Measurements from ENCODE around the gene CCRL2. TPM values are rescaled to one million over a fixed set of nuclear protein-coding genes. Genes with fewer than 3 reads are reported as not detected.
A peak's percentile ranks its signal among the peaks of the same experiment; 100 is the strongest.
"Not testable (repeated sequence)": the region's sequence is repeated elsewhere in the genome, so short reads cannot be mapped to it uniquely, and the experiment has no call there.

CCRL2 gene
- total RNA-seq, 2 experiments from 2014 or later = 10.1 to 11.2 TPM

DNA sequence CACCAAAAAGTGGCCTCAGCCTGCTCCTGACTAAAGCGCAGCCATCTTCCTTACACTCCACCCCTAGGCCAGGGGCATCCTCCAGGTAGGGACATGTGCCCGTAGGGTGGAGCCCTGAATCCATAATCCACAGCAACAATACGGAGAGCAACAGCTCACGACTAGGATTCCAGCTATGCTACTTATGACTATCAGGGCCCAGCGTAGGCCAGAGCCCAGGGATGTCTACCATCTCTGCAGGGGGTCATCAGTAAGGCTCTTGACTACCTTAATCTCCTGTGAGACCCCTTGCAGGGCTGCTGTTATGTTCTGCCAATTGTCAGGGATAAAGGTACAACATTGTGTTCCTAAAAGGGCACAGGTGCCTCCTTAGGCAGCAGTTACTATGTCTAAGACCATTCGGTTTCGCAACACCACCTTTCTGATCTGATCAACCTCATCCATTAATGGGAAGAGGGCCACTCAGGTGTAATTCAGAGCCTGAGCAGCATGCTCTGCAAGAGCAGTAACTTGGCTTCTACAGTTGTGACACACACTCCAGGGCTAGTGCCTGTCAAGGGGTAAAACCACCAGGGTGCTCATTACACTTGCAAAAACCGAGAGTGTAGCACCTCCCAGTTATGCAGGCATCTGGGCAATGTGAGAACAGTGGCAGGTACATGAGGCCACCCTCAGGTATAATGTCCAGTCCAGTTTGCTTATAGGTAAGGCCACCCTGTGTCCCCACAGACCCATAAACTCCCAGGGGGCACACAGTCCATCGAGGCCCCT lies 11.0 kb downstream of the CCRL2 start:
- no peaks in the 10 kb centered on the region for H3K27me3 Mint-ChIP-seq (ENCODE audit: low read depth)

DNA sequence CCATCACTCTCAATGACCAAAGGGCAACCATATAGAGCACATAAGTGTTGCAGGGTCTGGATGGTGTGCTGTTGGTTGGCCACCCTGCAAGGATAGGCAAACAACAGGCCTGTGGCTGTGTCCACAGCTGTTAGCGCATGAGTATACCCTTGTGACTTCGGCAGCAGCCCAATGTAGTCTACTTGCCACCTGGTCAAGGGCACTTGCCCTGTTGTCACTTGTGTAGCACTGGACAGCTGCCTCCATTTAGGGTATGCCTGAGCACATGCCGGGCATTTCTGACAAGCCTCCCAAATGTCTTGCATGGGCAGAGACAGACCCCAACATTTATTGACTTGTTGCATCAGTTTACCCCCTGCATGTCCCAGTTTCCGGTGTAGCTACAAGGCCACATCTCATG lies 12.8 kb downstream of the CCRL2 start:
- Mint-ChIP-seq H3K4me1 (ENCODE audit: low read depth) (peaks cover 18% of the 10 kb centered on the region), H3K27me3 (ENCODE audit: low read depth) (no peaks in the 10 kb centered on the region), H3K4me3 (no peak overlapping the region), H3K9me3 (ENCODE audit: insufficient read depth) (no peaks in the 10 kb centered on the region), H3K36me3 (ENCODE audit: low read depth) (no peaks in the 10 kb centered on the region), H3K27ac (no peak overlapping the region)
- ChIA-PET CTCF (interaction anchor here (1.2 kb wide), 1 partner anchor 30 kb away, joined by 3 read pairs; no protein-coding TSS in a partner anchor), POLR2A (no interaction called here)
- DNase-seq (no peak), ATAC-seq (no peak)

More for the DNA sequence above, 11.0 kb downstream of the CCRL2 start:
- Mint-ChIP-seq H3K4me1 (ENCODE audit: low read depth) (peaks cover 18% of the 10 kb centered on the region), H3K36me3 (ENCODE audit: low read depth) (no peaks in the 10 kb centered on the region), H3K4me3 (no peak overlapping the region), H3K9me3 (ENCODE audit: insufficient read depth) (no peaks in the 10 kb centered on the region), H3K27ac (no peak overlapping the region)
- DNase-seq = no peak
- ChIA-PET CTCF (interaction anchor here (1.2 kb wide), 1 partner anchor 10 kb away, joined by 3 read pairs; no protein-coding TSS in a partner anchor), POLR2A (no interaction called here)
- ATAC-seq = no peak

DNA sequence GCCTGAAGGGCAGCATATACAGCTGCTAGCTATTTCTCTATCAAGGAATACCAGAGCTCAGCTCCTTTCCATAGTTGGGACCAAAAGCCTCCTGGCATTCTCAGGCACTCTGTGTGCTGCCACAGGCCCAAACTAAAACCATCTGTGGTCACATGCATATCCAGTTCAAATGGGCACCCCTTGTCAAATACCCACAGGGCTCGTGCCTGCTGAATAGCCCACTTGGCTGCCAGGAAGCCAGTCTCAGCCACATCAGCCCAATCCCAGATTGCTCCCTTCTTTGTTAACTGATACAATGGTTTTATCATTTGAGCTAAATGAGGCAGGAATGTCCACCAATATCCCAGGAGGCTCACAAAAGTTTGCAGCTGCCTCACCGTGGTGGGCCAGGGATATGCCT lies 13.9 kb downstream of the CCRL2 start:
- no peaks in the 10 kb centered on the region for H3K27me3 Mint-ChIP-seq (ENCODE audit: low read depth)

DNA sequence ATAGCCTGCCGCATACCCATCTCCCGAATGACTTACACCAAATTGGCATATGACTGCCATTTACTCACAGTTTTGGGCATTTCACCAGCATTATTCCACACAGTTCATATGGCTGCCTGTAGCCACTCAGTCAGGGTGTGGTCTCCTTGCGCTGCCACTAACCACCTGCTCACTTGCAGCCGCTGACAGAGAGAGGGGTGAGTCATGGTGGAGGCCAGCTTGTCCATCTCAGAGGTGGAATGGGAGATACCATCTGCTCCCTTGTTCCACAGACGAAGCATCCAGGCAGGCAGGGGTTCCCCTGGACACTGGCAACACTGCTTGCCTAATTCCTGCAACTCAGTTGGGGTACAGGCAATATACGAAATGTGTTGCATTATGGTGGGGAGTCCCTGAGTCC lies 15.6 kb downstream of the CCRL2 start:
- POLR2A ChIA-PET = no interaction called here
- Mint-ChIP-seq H3K9me3 (ENCODE audit: insufficient read depth) (no peaks in the 10 kb centered on the region), H3K4me1 (ENCODE audit: low read depth) (peaks cover 22% of the 10 kb centered on the region), H3K27ac (no peak overlapping the region), H3K36me3 (ENCODE audit: low read depth) (no peaks in the 10 kb centered on the region), H3K27me3 (ENCODE audit: low read depth) (no peaks in the 10 kb centered on the region), H3K4me3 (no peak overlapping the region)
- CTCF ChIA-PET = no interaction called here
- DNase-seq (no peak), ATAC-seq (no peak)

More for the DNA sequence above, 13.9 kb downstream of the CCRL2 start:
- ChIA-PET POLR2A (interaction anchor here (0.7 kb wide), 1 partner anchor 1299 kb away, joined by 3 read pairs; no protein-coding TSS in a partner anchor), CTCF (no interaction called here)
- no peak overlapping the region for H3K27ac Mint-ChIP-seq
- no peak for ATAC-seq
- no peaks in the 10 kb centered on the region for H3K9me3 Mint-ChIP-seq (ENCODE audit: insufficient read depth)
- no peak for DNase-seq
- no peak overlapping the region for H3K4me3 Mint-ChIP-seq
- H3K36me3 Mint-ChIP-seq (ENCODE audit: low read depth) = no peaks in the 10 kb centered on the region
- peaks cover 20% of the 10 kb centered on the region for H3K4me1 Mint-ChIP-seq (ENCODE audit: low read depth)

DNA sequence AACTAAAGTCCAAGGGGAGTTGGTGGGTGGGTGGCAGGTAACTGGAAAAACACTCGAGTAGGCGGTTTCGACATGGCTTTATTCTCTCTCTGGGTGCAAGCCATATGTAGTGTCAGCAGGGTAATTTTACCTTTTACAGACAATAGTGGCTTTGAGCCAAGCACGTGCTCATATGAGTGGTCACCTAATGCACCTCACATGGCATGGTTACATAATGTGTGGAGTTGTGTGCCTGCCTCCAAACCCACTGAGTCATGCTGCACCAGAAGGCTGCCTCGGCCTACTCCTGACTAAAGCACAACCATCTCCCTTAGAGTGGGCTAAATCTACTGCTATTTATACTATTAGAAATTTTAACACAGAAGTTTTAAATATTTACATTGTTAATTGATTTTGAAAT lies 16.5 kb downstream of the CCRL2 start:
- CTCF ChIA-PET = interaction anchor here (1.1 to 2.4 kb wide), 2 partner anchors 16 to 65 kb away, joined by 3 to 8 read pairs; partner anchors contain the start of gene CCRL2
- no peaks in the 10 kb centered on the region for H3K36me3 Mint-ChIP-seq (ENCODE audit: low read depth)
- H3K27me3 Mint-ChIP-seq (ENCODE audit: low read depth) = no peaks in the 10 kb centered on the region
- H3K9me3 Mint-ChIP-seq (ENCODE audit: insufficient read depth) = no peaks in the 10 kb centered on the region
- POLR2A ChIA-PET = no interaction called here
- H3K4me1 Mint-ChIP-seq (ENCODE audit: low read depth) = peaks cover 24% of the 10 kb centered on the region
- H3K27ac Mint-ChIP-seq = no peak overlapping the region
- DNase-seq (no peak), ATAC-seq (no peak)
- H3K4me3 Mint-ChIP-seq = no peak overlapping the region

DNA sequence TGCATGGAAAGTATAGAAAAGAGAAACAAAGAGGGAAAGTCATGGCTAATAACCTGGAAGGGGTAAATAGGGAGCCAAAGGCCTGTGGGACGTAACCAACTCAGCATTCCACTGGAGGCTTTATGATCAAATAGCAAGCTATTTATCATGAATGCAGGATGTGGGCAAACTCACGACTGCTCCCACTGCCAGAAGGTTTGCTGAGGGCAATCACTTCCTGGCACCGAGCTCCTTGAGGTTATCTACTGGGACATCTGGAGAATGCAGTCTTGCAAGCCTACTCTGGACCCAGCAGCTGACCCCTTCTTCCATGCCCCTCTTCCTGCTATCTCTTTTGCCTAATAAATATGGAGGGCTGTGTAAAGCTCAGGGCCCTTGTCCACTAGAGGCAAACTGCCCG lies 19.4 kb downstream of the CCRL2 start:
- H3K4me1 Mint-ChIP-seq (ENCODE audit: low read depth) = peaks cover 24% of the 10 kb centered on the region
- ATAC-seq; H3K4me3 Mint-ChIP-seq; H3K27ac Mint-ChIP-seq; H3K36me3 Mint-ChIP-seq (ENCODE audit: low read depth); H3K27me3 Mint-ChIP-seq (ENCODE audit: low read depth); DNase-seq; H3K9me3 Mint-ChIP-seq (ENCODE audit: insufficient read depth): not testable (repeated sequence)
- POLR2A ChIA-PET = interaction anchor here (1.1 kb wide), 1 partner anchor 58 kb away, joined by 5 read pairs; no protein-coding TSS in a partner anchor
- CTCF ChIA-PET = interaction anchor here (0.7 to 3.3 kb wide), 7 partner anchors 19 to 212 kb away, joined by 3 to 17 read pairs (median 3); partner anchors contain the start of genes CCR5AS and CCRL2

DNA sequence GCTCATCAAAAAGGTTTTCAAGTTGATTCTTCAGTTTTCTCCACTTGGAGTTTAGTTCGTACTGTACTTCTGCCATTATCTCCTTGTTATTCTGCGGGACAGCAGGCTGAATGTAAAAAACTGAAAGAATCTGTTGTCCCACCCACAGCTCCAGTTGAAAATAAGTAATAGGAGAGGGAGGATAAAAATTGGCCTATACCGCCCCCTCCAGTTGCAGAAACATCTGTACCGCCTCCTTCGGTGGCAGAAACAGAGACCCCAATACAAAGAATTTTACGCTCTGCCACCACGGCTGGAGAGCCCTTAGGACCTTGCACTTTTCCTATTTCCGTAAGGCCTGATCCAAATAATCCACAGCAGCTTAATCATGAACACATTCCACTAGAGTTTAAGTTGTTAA lies 20.3 kb downstream of the CCRL2 start:
- H3K27ac Mint-ChIP-seq; H3K36me3 Mint-ChIP-seq (ENCODE audit: low read depth); H3K4me3 Mint-ChIP-seq; ATAC-seq; H3K27me3 Mint-ChIP-seq (ENCODE audit: low read depth): not testable (repeated sequence)
- ChIA-PET POLR2A (interaction anchor here (1.1 kb wide), 1 partner anchor 58 kb away, joined by 5 read pairs; no protein-coding TSS in a partner anchor), CTCF (interaction anchor here (0.6 to 3.3 kb wide), 9 partner anchors 20 to 484 kb away, joined by 3 to 17 read pairs (median 4); partner anchors contain the start of genes CCR5AS, CCRL2 and CXCR6)
- H3K9me3 Mint-ChIP-seq (ENCODE audit: insufficient read depth) = peaks cover 13% of the 10 kb centered on the region
- peaks cover 27% of the 10 kb centered on the region for H3K4me1 Mint-ChIP-seq (ENCODE audit: low read depth)
- DNase-seq = peak; percentile 37

DNA sequence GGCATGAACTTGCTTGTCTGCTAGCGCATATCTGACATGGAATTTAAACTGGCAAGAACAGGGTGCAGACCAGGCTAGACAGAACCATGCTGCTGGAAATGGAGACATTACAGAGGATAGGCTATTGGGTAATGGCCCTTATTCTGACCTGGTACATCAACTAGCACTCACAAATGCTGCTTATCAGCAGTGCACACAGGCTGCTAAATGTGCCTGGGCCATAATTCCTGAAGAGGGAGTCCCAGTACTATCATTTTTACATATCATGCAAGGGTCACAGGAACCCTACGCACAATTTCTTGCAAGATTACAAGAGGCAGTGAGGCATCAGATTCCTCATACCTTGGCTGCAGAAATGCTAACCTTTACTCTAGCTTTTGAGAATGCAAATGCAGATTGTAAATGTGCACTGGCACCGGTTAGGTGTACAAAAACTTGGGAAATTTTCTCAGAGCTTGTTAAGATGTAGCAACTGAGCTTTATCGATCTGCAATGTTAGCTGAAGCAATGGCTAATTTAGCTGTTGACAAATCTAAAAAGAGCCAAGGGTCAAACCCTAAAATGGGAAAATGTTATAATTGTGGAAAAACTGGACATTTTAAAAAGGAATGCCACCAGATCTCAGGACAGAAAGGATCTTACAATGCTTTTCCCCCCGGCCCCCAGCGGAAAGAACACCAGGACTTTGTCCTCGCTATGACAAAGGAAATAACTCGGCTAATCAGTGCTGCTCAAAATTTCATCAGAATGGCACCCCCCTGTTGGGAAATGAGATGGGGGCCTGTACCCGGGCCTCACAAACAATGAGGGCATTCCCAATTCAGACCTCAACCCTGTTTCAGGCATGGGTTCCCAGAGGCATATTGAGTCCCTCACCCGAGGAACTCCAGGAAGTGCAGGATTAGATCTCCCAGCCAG lies 21.1 kb downstream of the CCRL2 start:
- H3K4me1 Mint-ChIP-seq (ENCODE audit: low read depth) = peaks cover 34% of the 10 kb centered on the region

DNA sequence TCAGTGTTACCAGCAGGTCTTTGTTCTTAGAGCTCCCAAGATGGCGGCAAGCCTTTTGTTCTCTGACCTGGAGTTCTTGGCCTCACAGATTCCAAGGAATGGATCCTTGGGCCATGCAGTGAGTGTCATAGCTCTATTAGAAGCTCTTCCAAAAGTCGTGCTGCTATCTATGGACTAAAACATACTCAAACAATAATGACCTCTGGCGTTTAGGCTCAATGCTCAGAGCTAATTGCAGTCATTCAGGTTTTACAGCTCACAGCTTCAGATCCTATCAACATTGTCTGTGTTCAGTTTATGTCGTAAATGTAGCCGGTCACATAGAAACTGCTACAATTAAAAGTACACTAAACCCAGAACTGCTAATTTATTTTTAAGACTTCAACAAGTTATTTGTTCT lies 22.2 kb downstream of the CCRL2 start:
- Mint-ChIP-seq H3K36me3 (ENCODE audit: low read depth) (peaks cover 5% of the 10 kb centered on the region), H3K4me3 (no peak overlapping the region), H3K4me1 (ENCODE audit: low read depth) (peaks cover 42% of the 10 kb centered on the region), H3K27me3 (ENCODE audit: low read depth) (peaks cover 5% of the 10 kb centered on the region), H3K9me3 (ENCODE audit: insufficient read depth) (peaks cover 18% of the 10 kb centered on the region), H3K27ac (no peak overlapping the region)
- ATAC-seq (no peak), DNase-seq (no peak)
- ChIA-PET POLR2A (no interaction called here), CTCF (interaction anchor here (0.9 to 1.1 kb wide), 3 partner anchors 30 to 61 kb away, joined by 3 to 5 read pairs (median 3); partner anchors contain the start of gene CCR5)

More for the DNA sequence above, 21.1 kb downstream of the CCRL2 start:
- H3K9me3 Mint-ChIP-seq (ENCODE audit: insufficient read depth) = peaks cover 18% of the 10 kb centered on the region
- POLR2A ChIA-PET = interaction anchor here (0.5 kb wide), 1 partner anchor 47 kb away, joined by 3 read pairs; no protein-coding TSS in a partner anchor
- CTCF ChIA-PET = interaction anchor here (0.9 to 2.5 kb wide), 4 partner anchors 59 to 485 kb away, joined by 3 to 12 read pairs (median 4); partner anchors contain the start of gene CXCR6
- H3K4me3 Mint-ChIP-seq = no peak overlapping the region
- H3K27ac Mint-ChIP-seq = no peak overlapping the region
- DNase-seq = no peak
- H3K27me3 Mint-ChIP-seq (ENCODE audit: low read depth) = peaks cover 5% of the 10 kb centered on the region
- no peak for ATAC-seq
- H3K36me3 Mint-ChIP-seq (ENCODE audit: low read depth) = peaks cover 5% of the 10 kb centered on the region

DNA sequence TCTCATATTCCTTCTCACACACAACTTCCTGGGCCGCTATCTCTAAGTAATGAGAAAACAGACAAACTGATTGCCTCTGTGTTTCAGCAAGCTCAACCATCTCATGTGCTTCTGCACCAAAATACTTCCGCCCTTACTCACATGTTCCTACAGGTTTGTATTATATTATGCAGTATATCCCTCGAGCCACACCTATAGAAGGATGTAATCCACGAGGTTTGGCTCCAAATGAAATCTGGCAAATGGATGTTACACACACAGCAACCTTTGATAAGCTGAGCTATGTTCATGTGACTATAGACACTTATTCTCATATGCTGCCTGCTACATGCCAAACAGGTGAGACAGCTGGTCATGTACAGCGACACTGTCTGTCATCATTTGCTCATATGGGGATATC lies 22.6 kb downstream of the CCRL2 start:
- H3K27me3 Mint-ChIP-seq (ENCODE audit: low read depth) = peaks cover 5% of the 10 kb centered on the region
- H3K4me3 Mint-ChIP-seq = no peak overlapping the region
- CTCF ChIA-PET = interaction anchor here (0.9 to 1.1 kb wide), 3 partner anchors 30 to 61 kb away, joined by 3 to 5 read pairs (median 3); partner anchors contain the start of gene CCR5
- POLR2A ChIA-PET = no interaction called here
- no peak overlapping the region for H3K27ac Mint-ChIP-seq
- H3K9me3 Mint-ChIP-seq (ENCODE audit: insufficient read depth) = peaks cover 18% of the 10 kb centered on the region
- peaks cover 42% of the 10 kb centered on the region for H3K4me1 Mint-ChIP-seq (ENCODE audit: low read depth)
- DNase-seq (no peak), ATAC-seq (no peak)
- H3K36me3 Mint-ChIP-seq (ENCODE audit: low read depth) = peaks cover 5% of the 10 kb centered on the region

DNA sequence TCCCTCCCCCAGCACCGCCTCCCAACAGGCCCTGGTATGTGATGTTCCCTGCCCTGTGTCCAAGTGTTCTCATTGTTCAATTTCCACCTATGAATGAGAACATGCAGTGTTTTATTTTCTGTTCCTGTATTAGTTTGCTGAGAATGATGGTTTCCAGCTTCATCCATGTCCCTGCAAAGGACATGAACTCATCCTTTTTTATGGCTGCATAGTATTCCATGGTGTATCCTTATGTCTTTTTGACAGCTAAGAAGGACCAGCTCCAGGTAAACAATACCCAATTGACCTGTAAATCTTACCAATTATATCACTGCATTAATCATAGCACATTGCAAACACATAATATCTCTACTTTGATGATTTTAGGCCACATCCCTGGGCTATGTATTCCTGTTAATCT lies 23.8 kb downstream of the CCRL2 start:
- Mint-ChIP-seq H3K4me1 (ENCODE audit: low read depth) (peaks cover 45% of the 10 kb centered on the region), H3K9me3 (ENCODE audit: insufficient read depth) (peaks cover 18% of the 10 kb centered on the region)
- H3K36me3 Mint-ChIP-seq (ENCODE audit: low read depth); H3K4me3 Mint-ChIP-seq; H3K27ac Mint-ChIP-seq; H3K27me3 Mint-ChIP-seq (ENCODE audit: low read depth); POLR2A ChIA-PET; DNase-seq; ATAC-seq: not testable (repeated sequence)
- CTCF ChIA-PET = interaction anchor here (0.8 to 1.1 kb wide), 2 partner anchors 20 to 57 kb away, joined by 3 to 5 read pairs; no protein-coding TSS in a partner anchor
